Chondrocyte (in vitro differentiated cells): ENCODE data around the gene WNK1. TPM values are rescaled to one million over a fixed set of nuclear protein-coding genes. Genes with fewer than 3 reads are reported as not detected.

ENCODE experiments used
- DNase-seq: peaks from one replicate; pipeline ENCODE4 v3.0.0; 2021; ENCODE audit warnings: mixed read lengths, low spot score
- H3K27ac Mint-ChIP-seq: one replicate; pipeline ENCODE4 v1.8.0; 2021; ENCODE audit warnings: mild to moderate bottlenecking, moderate library complexity, mixed read lengths; ENCODE audit not compliant: unreplicated experiment
- H3K27me3 Mint-ChIP-seq: 2 replicates; pipeline ENCODE4 v1.8.0; 2021; ENCODE audit warnings: low read depth, mixed read lengths
- H3K36me3 Mint-ChIP-seq: 2 replicates; pipeline ENCODE4 v1.8.0; 2021; ENCODE audit warnings: low read depth, mixed read lengths
- H3K4me1 Mint-ChIP-seq: 2 replicates; pipeline ENCODE4 v1.8.0; 2021; ENCODE audit warnings: low read depth, mild to moderate bottlenecking, mixed read lengths
- H3K4me3 Mint-ChIP-seq: one replicate; pipeline ENCODE4 v1.8.0; 2021; ENCODE audit warnings: mild to moderate bottlenecking, moderate library complexity, mixed read lengths; ENCODE audit not compliant: unreplicated experiment
- H3K9me3 Mint-ChIP-seq: 2 replicates; pipeline ENCODE4 v1.8.0; 2021; ENCODE audit warnings: low read depth, mixed read lengths
- CTCF ChIP-seq: fragments of 200-600 bp; sonication (generic); IDR thresholded peaks from 2 replicates; pipeline ENCODE4 v1.5.0; 2021; ENCODE audit warnings: antibody characterized with exemption, mild to moderate bottlenecking, moderate library complexity
- total RNA-seq: library from RNA; stranded (reverse); gene quantifications from 3 replicates; pipeline ENCODE4 v1.2.1, GENCODE V29; 2021

WNK1 gene
- total RNA-seq, 1 donor from 2014 or later: 163 TPM

DNA sequence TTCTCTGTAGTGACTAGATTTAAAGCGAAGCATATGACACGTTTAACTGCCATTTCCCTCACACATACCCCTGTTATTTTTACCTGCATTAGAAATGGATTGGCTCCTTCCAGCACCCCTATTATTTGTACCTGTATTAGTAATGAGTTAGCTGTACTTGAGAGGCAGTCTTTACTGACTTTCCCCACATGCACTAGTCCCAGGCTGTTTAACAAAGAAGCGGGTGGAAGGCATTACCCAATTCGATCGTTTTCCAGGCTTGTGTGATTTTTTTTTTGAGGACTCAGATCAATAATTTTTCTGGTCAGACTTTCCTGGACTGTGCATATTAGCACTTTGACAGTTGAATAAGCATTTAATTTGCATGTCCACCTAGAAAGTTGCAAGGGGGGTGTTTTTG is 150.7 kb downstream of the WNK1 start:
- no peak for TF ChIP-seq CTCF
- no peaks in the 10 kb centered on the region for H3K27me3 Mint-ChIP-seq
- H3K27ac Mint-ChIP-seq: no peak overlapping the region

GRCh38 chr12:904010-904414 is 151.6 kb downstream of the WNK1 start:
- Mint-ChIP-seq H3K27ac (peak overlapping the region; percentile 41), H3K27me3 (no peaks in the 10 kb centered on the region), H3K4me1 (peaks cover 13% of the 10 kb centered on the region), H3K4me3 (no peak overlapping the region), H3K36me3 (peaks cover 61% of the 10 kb centered on the region), H3K9me3 (no peaks in the 10 kb centered on the region)
- TF ChIP-seq CTCF: no peak
- no peak for DNase-seq

More for the DNA sequence above, 150.7 kb downstream of the WNK1 start:
- H3K36me3 Mint-ChIP-seq: peaks cover 56% of the 10 kb centered on the region
- no peaks in the 10 kb centered on the region for H3K9me3 Mint-ChIP-seq
- peaks cover 13% of the 10 kb centered on the region for H3K4me1 Mint-ChIP-seq
- no peak overlapping the region for H3K4me3 Mint-ChIP-seq
- DNase-seq: no peak

DNA sequence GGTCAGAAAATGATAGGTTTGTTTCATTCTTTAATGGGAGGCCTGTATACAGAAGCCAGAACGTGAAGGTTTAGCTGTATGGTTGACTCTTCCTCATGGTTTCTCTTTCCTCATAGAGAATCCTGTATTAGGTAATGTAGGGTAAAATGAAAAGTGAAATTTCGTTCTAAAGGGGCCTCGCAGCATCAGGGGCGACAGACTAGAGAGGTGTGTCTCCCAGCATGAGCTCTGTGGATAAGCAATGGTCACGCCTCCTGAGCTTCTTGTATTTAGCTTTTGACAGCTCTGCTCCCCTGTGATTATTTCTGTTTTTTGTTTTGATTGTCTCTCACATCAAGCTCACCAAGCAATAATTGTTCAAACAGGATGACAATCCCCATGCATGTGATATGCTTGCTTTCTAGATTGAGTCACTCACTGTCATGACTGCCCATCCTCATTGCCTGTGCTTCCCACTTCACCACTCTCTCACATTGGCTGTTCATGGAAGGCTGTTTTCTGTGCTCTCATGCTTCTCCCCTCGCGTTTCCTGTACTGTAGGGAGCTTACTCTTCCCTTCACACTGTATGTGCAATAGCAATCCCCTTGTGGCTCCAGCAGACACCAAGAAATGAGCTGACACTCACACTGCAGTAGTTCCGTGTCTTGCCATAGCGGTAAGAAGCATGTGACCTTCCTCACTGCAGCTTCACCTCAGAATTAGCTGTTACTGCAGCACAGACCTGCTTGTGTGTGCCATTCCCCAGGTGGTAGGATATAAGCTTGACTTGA is 153.1 kb downstream of the WNK1 start:
- H3K27me3 Mint-ChIP-seq: no peaks in the 10 kb centered on the region
- no peak overlapping the region for H3K27ac Mint-ChIP-seq
- DNase-seq: no peak
- no peak for TF ChIP-seq CTCF
- no peaks in the 10 kb centered on the region for H3K9me3 Mint-ChIP-seq
- no peak overlapping the region for H3K4me3 Mint-ChIP-seq
- peaks cover 60% of the 10 kb centered on the region for H3K36me3 Mint-ChIP-seq
- H3K4me1 Mint-ChIP-seq: peaks cover 13% of the 10 kb centered on the region

GRCh38 chr12:906062-906585 is 153.7 kb downstream of the WNK1 start:
- TF ChIP-seq CTCF: no peak
- peak overlapping the region; percentile 37 for H3K27ac Mint-ChIP-seq
- H3K4me1 Mint-ChIP-seq: peaks cover 13% of the 10 kb centered on the region
- no peaks in the 10 kb centered on the region for H3K9me3 Mint-ChIP-seq
- H3K27me3 Mint-ChIP-seq: no peaks in the 10 kb centered on the region
- H3K36me3 Mint-ChIP-seq: peaks cover 56% of the 10 kb centered on the region
- DNase-seq: no peak
- H3K4me3 Mint-ChIP-seq: no peak overlapping the region

- Mint-ChIP-seq H3K9me3 (no peaks in the 10 kb centered on the region), H3K27me3 (no peaks in the 10 kb centered on the region), H3K36me3 (peaks cover 50% of the 10 kb centered on the region), H3K4me3 (no peak overlapping the region), H3K4me1 (peaks cover 13% of the 10 kb centered on the region), H3K27ac (peak overlapping the region; percentile 37)
- no peak for DNase-seq
- TF ChIP-seq CTCF: no peak
These were observed 155.2 kb downstream of the WNK1 start for GRCh38 chr12:907413-908185.
